ENCODE results near the gene DAPK1.

GRCh38 chr9:87578625-87579024, 81.0 kb downstream of the DAPK1 start:
- TF ChIP-seq POLR2AphosphoS5 (IDR thresholded peaks at IDR 0.05; ENCODE audit: insufficient read depth, low read depth, low read length) (no peak), CTCF (IDR thresholded peaks at IDR 0.05; ENCODE audit: extremely low read depth in 1 of 2, insufficient read depth in 1 of 2, low read depth in 1 of 2, low read length in 2 of 2) (no peak), POLR2A (IDR thresholded peaks at IDR 0.05; ENCODE audit: low read depth, low read length) (no peak), FOS (IDR thresholded peaks at IDR 0.05; ENCODE audit: borderline replicate concordance, insufficient read depth, low read length) (no peak), MYC (IDR thresholded peaks at IDR 0.05; ENCODE audit: low read depth, low read length) (no peak), EZH2 (IDR thresholded peaks at IDR 0.05; ENCODE audit: borderline replicate concordance, low read depth, low read length, severe bottlenecking) (no peak), JUN (IDR thresholded peaks at IDR 0.05; ENCODE audit: borderline replicate concordance, insufficient read depth, insufficient read length, low read depth) (no peak)
- TF ChIP-seq, protein P1, sequence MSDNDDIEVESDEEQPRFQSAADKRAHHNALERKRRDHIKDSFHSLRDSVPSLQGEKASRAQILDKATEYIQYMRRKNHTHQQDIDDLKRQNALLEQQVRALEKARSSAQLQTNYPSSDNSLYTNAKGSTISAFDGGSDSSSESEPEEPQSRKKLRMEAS (IDR thresholded peaks at IDR 0.05; ENCODE audit: insufficient read depth, insufficient read length) = no peak
